Measurements from ENCODE around the gene FEN1.

The FEN1 gene

DNA sequence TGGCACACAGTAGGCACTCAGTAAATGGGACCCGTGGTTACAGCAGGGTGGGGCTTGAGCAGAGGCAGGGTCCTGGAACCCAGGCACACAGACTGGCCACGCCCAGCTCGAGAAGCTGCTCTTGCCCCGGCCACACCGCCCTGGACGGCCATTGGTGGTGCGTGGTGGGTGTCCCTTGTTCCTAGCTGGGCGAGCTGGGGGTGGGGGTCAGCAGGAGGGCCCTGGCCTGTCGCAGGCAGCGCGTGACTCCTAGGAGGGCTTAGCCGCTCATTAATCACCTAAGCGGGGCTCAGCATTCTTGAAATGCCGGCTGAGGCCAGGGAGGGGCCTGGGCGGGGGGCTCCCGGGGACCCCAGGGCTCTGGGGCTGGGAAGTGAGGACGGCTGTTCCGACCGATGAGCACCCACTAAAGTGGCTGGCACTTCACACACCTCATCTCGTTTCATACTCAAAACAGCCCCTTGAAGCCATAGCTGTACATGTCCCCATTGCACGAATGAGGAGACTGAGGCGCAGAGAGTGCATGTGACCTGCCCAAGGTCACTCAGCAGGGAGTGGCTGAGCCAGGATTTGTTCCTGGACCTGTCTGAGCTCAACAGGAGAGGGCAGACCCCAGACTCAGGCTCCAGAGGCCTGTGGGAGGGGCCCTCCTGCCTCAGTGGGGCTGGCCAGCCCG is 28.6 kb upstream of the FEN1 start:
- CTCF ChIA-PET = interaction anchor here (1.0 to 2.4 kb wide), 4 partner anchors 13 to 31 kb away, joined by 3 to 10 read pairs (median 4); no protein-coding TSS in a partner anchor

DNA sequence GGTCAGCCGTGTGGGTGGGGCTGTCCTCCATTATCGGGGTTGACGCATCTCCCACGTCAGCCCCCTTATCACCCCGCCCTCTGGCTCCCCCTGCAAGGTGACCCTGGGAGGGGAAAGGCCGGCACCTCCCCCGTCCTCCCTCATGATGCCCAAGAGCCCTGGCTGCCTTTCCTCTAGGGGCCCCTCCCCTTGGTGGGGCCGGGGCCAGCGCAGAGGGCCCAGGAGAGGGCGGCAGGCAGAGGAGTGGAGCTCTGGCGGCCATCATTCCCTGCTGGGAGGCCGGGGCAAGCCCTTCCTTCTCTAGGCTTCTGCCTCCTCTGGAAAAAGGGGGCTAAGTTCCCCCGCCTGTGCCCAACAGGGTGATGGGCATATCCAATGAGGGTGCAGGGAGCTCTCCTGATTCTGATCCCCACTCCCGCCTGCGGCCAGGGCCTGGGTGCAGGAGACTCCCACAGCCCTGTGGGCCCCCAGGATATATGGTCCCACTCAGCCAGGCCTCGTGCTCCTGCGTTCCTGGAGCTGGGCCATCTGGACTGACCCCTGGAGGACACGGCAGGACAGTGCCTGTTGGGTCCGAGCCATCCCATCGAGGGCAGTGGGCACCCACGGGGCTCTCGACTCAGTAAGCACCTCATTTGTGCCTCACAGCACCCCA is 28.0 kb upstream of the FEN1 start:
- CTCF ChIA-PET = interaction anchor here (1.0 to 2.6 kb wide), 4 partner anchors 15 to 31 kb away, joined by 3 to 10 read pairs (median 6); no protein-coding TSS in a partner anchor
- POLR2A ChIA-PET = no interaction called here
- no peak for DNase-seq (ENCODE audit: extremely low spot score)
- TF ChIP-seq, protein P1, sequence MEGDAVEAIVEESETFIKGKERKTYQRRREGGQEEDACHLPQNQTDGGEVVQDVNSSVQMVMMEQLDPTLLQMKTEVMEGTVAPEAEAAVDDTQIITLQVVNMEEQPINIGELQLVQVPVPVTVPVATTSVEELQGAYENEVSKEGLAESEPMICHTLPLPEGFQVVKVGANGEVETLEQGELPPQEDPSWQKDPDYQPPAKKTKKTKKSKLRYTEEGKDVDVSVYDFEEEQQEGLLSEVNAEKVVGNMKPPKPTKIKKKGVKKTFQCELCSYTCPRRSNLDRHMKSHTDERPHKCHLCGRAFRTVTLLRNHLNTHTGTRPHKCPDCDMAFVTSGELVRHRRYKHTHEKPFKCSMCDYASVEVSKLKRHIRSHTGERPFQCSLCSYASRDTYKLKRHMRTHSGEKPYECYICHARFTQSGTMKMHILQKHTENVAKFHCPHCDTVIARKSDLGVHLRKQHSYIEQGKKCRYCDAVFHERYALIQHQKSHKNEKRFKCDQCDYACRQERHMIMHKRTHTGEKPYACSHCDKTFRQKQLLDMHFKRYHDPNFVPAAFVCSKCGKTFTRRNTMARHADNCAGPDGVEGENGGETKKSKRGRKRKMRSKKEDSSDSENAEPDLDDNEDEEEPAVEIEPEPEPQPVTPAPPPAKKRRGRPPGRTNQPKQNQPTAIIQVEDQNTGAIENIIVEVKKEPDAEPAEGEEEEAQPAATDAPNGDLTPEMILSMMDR (IDR thresholded peaks at IDR 0.05; ENCODE audit: control extremely low read depth, extremely low read depth, low read depth, missing control alignments) = no peak

More for the DNA sequence above, 28.6 kb upstream of the FEN1 start:
- no peak for DNase-seq (ENCODE audit: extremely low spot score)
- POLR2A ChIA-PET = no interaction called here
- TF ChIP-seq, protein P1 (IDR thresholded peaks at IDR 0.05; ENCODE audit: control extremely low read depth, extremely low read depth, low read depth, missing control alignments) = no peak

DNA sequence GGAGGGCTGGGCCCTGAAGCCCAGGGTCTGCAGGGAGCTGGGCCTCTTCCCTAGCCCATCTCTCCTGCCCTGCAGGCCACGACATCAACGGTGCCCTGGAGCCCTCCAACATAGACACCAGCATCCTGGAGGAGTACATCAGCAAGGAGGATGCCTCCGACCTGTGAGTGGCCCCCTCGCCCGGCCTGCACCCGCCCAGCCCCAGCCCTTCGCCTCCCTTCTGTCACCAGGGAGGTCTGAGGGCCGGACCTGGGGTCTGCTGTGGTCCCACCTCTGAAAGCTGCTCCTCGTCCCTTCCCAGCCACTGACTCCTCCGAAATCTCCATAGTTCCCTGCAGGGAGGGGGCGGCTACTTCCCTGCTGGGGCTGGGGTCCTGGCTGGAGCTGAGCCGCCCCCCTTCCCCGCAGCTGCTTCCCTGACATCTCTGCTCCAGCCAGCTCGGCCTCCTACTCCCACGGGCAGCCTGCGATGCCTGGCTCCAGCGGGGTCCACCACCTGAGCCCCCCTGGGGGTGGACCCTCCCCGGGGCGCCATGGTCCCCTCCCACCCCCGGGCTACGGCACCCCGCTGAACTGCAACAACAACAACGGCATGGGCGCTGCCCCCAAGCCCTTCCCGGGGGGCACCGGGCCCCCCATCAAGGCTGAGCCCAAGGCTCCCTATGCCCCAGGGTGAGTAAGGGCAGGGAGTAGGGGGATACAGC is 27.0 kb upstream of the FEN1 start:
- TF ChIP-seq, protein P1 (IDR thresholded peaks at IDR 0.05; ENCODE audit: control extremely low read depth, extremely low read depth, low read depth, missing control alignments) = no peak
- ChIA-PET CTCF (interaction anchor here (0.6 to 2.6 kb wide), 4 partner anchors 12 to 18 kb away, joined by 3 to 10 read pairs (median 7); no protein-coding TSS in a partner anchor), POLR2A (no interaction called here)
- DNase-seq (ENCODE audit: extremely low spot score) = no peak

DNA sequence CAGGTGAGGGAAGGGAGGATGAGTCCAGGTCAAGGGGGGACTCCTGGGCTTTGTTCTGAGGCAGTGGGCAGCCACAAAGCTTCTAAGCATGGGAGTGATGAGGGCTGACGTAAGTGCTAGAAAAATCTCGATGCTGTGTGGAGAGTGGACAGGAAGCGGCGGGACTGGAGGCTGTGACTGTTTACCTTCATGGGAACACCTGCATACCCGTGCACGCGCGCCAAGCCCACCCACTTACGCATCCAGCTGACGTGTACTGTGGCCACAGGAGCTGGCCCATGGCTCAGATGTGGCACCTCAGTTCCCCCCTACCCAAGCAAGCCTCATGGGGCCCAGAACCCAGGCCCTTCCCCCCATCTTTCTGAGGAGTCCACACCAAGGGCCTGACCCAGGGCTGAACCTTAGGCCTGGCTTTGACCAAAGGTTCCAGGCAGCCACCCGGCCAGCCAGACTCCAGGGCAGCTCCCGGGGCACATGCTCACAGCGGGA is 26.3 kb upstream of the FEN1 start:
- ChIA-PET POLR2A (interaction anchor here (0.6 kb wide), 1 partner anchor 27 kb away, joined by 3 read pairs; the partner anchor contains the start of gene FEN1), CTCF (interaction anchor here (1.0 to 2.6 kb wide), 6 partner anchors 9 to 133 kb away, joined by 3 to 8 read pairs (median 4); no protein-coding TSS in a partner anchor)
- DNase-seq (ENCODE audit: extremely low spot score) = no peak
- TF ChIP-seq, protein P1 (IDR thresholded peaks at IDR 0.05; ENCODE audit: control extremely low read depth, extremely low read depth, low read depth, missing control alignments) = no peak

DNA sequence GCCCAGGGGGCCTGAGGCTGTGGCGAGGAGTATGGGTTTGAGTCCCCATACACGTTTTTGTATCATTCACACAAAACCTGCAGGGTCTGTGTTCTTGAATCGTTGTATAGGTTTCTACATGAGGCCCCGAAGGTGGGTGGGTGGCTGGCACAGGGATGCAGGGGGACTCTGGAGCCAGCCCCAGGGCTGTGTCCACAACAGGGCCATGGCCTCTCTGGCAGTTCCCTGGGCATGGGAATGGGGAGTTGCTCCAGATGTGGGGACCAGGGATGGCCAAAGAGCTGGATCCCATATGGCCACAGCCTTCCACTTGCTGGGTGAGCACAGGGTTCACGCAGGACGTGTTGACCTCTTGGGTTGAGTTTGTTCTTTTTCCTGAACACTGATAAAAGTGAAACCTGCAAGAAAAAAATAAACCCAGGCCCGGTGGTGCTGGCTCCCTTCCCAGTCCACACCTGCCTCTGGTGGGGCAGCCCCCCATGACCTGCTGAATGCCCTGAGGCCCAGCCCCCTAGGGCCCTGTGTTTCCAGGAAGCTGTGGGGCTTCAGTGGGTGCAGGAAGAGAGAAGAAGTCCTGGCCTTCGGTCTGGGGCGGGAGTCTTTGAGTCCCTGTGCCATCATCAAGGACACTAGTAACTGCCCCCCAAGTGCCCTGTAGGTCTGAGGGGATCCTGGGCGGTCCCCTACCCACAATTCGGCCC is 24.2 kb upstream of the FEN1 start:
- TF ChIP-seq, protein P1 (IDR thresholded peaks at IDR 0.05; ENCODE audit: control extremely low read depth, extremely low read depth, low read depth, missing control alignments) = no peak
- ChIA-PET POLR2A (interaction anchor here (1.0 kb wide), 1 partner anchor 23 kb away, joined by 3 read pairs; the partner anchor contains the start of gene TMEM258), CTCF (no interaction called here)
- no peak for DNase-seq (ENCODE audit: extremely low spot score)

All from GM10248 (cell line).